ENCODE measurements around the gene DMRT2.

The DMRT2 gene

GRCh38 chr9:1050125-1050895 is at the start of gene DMRT2:
DMRT2 (plus strand) TSS chr9:1050357; CDS start chr9:1051614, 1,257 bp downstream.
- H3K4me2 ChIP-seq (ENCODE audit: insufficient read depth, low read length) = no peak within 1 kb of the TSS
- no peak within 1 kb of the TSS for H3K9ac ChIP-seq (ENCODE audit: low read depth, low read length)
- H3K27ac ChIP-seq (ENCODE audit: low read length) = no peak within 1 kb of the TSS
- DNase-seq (no peak), ATAC-seq (ENCODE audit: insufficient read depth, low read depth) (no peak)
- no peak within 1 kb of the TSS for H2AFZ ChIP-seq (ENCODE audit: low read depth, low read length)
- H3K9me3 ChIP-seq (ENCODE audit: insufficient read depth, low read length, severe bottlenecking) = no peaks in the 10 kb centered on the region
- 0 out of 2 replicates have a peak, but pooled peaks cover 4% of the 10 kb centered on the region for H3K4me1 ChIP-seq (ENCODE audit: insufficient read depth, low read length)
- no peak within 1 kb of the TSS for H3K4me3 ChIP-seq (ENCODE audit: low read depth in 1 of 2, low read length in 2 of 2)
- TF ChIP-seq CTCF (IDR thresholded peaks at IDR 0.05; ENCODE audit: borderline replicate concordance, extremely low read depth, low read length, poor library complexity, severe bottlenecking) = no peak
- no peak for TF ChIP-seq EZH2 (IDR thresholded peaks at IDR 0.05; ENCODE audit: borderline replicate concordance, low read depth, low read length, severe bottlenecking)
- H4K20me1 ChIP-seq (ENCODE audit: insufficient read depth, low read length) = no peaks in the 10 kb centered on the region
- peaks cover 3% of the 10 kb centered on the region for H3K27me3 ChIP-seq (ENCODE audit: insufficient read depth, low read length, poor library complexity)
- H3K36me3 ChIP-seq (ENCODE audit: insufficient read depth, low read length) = no peaks in the 10 kb centered on the region
- no peaks in the 10 kb centered on the region for H3K79me2 ChIP-seq (ENCODE audit: insufficient read depth, low read length)

GRCh38 chr9:1001838-1002237 is 48.3 kb upstream of the DMRT2 start:
- DNase-seq = no peak
- no peak overlapping the region for H3K4me3 ChIP-seq (ENCODE audit: low read depth in 1 of 2, low read length in 2 of 2)
- no peaks in the 10 kb centered on the region for H3K4me1 ChIP-seq (ENCODE audit: insufficient read depth, low read length)
- no peak overlapping the region for H3K27ac ChIP-seq (ENCODE audit: low read length)
- H3K4me2 ChIP-seq (ENCODE audit: insufficient read depth, low read length) = no peak overlapping the region
- H3K27me3 ChIP-seq (ENCODE audit: insufficient read depth, low read length, poor library complexity) = no peaks in the 10 kb centered on the region
- H2AFZ ChIP-seq (ENCODE audit: low read depth, low read length) = no peak overlapping the region
- no peaks in the 10 kb centered on the region for H3K79me2 ChIP-seq (ENCODE audit: insufficient read depth, low read length)
- no peak overlapping the region for H3K9ac ChIP-seq (ENCODE audit: low read depth, low read length)
- H3K9me3 ChIP-seq (ENCODE audit: insufficient read depth, low read length, severe bottlenecking) = no peaks in the 10 kb centered on the region
- no peaks in the 10 kb centered on the region for H3K36me3 ChIP-seq (ENCODE audit: insufficient read depth, low read length)
- TF ChIP-seq CTCF (IDR thresholded peaks at IDR 0.05; ENCODE audit: borderline replicate concordance, extremely low read depth, low read length, poor library complexity, severe bottlenecking) (no peak), EZH2 (IDR thresholded peaks at IDR 0.05; ENCODE audit: borderline replicate concordance, low read depth, low read length, severe bottlenecking) (no peak)
- no peaks in the 10 kb centered on the region for H4K20me1 ChIP-seq (ENCODE audit: insufficient read depth, low read length)
- no peak for ATAC-seq (ENCODE audit: insufficient read depth, low read depth)

GRCh38 chr9:1002678-1003077 is 47.5 kb upstream of the DMRT2 start:
- Histone ChIP-seq H3K79me2 (ENCODE audit: insufficient read depth, low read length) (no peaks in the 10 kb centered on the region), H3K4me1 (ENCODE audit: insufficient read depth, low read length) (no peaks in the 10 kb centered on the region), H3K9ac (ENCODE audit: low read depth, low read length) (no peak overlapping the region), H3K27me3 (ENCODE audit: insufficient read depth, low read length, poor library complexity) (no peaks in the 10 kb centered on the region), H2AFZ (ENCODE audit: low read depth, low read length) (no peak overlapping the region), H3K4me2 (ENCODE audit: insufficient read depth, low read length) (no peak overlapping the region), H3K36me3 (ENCODE audit: insufficient read depth, low read length) (no peaks in the 10 kb centered on the region), H3K27ac (ENCODE audit: low read length) (no peak overlapping the region), H4K20me1 (ENCODE audit: insufficient read depth, low read length) (no peaks in the 10 kb centered on the region), H3K4me3 (ENCODE audit: low read depth in 1 of 2, low read length in 2 of 2) (no peak overlapping the region), H3K9me3 (ENCODE audit: insufficient read depth, low read length, severe bottlenecking) (no peaks in the 10 kb centered on the region)
- TF ChIP-seq CTCF (IDR thresholded peaks at IDR 0.05; ENCODE audit: borderline replicate concordance, extremely low read depth, low read length, poor library complexity, severe bottlenecking) (no peak), EZH2 (IDR thresholded peaks at IDR 0.05; ENCODE audit: borderline replicate concordance, low read depth, low read length, severe bottlenecking) (no peak)
- DNase-seq (no peak), ATAC-seq (ENCODE audit: insufficient read depth, low read depth) (no peak)

All from DND-41 (cell line).